Measurements from ENCODE around the gene ERG.

The ERG gene

DNA sequence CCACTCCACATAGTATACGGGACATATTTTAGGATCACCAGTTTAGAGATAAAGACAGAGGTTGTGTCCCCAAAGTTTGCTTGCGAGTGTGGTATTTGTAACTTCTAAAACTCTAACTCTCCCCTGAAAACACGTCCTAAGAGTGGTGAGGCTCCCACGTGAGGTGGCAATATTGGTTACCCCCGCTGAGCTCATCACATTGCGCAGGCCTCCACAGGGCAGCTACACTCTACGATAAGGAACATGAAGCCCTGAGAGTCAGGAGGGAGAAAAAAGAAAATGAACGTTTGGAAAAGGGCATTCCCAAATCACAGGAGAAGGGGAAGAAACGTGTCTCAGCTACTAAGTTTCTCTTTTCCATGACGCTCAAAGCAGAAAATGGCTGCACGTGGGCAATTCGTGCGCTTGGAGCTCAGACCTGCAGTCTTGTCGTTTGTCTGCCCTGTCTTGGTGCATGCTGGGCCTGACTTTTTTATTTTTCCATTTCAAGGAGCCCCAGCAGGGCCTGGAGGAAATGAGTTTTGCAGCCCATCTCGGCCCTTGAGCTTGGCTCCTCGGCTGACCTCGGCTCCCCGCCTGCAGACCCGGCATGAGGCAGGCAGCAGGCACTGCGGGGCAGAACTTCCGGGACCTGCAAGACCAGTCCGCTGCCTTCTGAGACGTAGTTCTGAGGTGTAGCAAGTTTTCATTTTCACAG, 25.7 kb downstream of the ERG start:
- no peak for DNase-seq (ENCODE audit: low read depth)

DNA sequence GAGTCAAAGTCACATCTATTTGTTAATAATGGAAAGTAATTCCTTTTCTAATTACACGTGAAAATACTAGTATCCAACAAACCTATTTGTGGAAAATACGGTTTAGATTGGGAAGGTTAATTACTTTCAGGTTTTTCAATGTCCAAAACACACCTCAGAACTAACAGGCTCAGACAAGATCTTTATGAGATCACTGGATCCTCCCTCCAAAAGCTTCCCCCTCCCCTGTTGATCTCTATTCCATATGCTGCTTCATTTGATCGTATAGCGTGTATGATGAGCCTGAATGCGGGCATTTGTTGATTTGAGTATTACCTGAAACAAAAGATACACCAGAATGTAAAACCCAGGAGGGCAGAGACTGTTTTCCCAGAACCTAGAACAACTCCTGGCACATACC, 26.5 kb downstream of the ERG start:
- DNase-seq (ENCODE audit: low read depth) = no peak

DNA sequence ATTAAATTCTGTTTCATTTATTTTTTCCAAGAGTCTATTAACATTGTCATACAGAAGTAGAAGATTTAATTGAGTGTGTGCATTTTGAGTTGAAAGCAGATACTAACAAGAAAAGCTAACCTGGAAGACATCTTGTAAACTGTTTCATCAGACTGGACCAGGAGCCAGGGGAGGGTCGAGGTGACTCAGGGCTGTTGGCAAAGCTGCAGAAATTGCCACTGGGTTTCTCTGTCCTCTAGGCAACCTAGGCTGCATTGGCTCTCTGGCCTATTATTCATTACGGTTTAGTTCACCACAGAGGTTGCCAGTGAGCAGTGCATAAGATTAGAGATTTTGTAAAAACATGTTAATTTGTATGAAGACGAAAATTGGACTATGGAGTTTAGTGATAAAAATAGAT, 27.5 kb downstream of the ERG start:
- DNase-seq (ENCODE audit: low read depth) = peak; percentile 11

DNA sequence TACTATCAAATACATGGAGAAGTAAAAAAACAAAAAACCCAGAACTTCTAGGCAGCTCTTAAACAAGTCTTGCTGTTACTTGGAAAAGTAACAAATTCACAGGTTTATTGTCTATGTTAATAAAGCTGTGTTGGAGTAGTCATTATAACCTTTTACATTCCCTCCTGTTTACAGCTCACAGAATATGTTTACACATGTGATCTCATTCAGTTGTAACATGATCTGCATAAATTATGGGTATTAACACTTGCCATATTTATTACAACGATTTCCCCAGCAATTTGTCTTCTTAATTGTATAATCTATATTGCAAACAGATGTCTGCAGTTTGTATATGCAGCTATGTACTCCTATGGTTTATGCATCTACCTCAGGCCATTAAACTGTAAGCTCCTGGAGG, 28.6 kb downstream of the ERG start:
- no peak for DNase-seq (ENCODE audit: low read depth)

DNA sequence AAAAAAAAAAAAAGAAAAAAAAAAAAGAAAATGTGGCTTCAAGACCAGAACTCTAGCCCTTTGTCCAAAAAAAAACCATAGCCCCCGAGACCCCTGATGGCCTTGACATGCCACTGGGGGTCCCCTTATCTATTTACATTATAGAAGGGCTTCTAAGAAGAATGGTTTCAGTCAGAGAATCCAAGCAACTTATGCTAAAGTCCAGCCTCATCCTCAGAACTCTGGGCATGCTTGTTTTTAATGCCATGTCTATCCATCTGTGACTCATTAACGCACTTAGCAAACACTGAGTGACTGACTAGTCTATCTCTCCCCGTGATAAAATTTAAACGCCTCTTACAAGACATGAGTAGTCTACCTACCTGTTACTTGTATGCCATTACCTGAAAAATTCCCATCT, 29.3 kb downstream of the ERG start:
- no peak for DNase-seq (ENCODE audit: low read depth)

DNA sequence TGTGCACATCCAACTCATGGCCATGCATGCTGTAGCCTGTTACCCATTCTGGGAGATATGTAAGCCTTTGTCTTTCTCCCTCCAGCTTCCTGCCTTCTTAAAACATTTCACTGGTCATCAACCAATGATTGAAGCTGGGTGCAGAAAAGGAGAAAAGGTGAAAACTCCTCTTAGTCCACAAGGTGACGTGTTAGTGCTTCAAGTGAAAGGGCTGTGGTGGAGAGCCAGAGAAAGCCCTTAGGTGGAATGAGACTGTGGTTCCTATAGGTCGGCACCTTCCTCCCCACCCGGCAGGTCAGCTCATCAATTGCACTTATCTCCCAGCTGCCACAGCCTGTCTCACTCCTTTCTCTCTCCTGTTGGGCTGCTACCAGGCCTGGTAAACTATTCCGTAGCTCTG, 30.4 kb downstream of the ERG start:
- no peak for DNase-seq (ENCODE audit: low read depth)

DNA sequence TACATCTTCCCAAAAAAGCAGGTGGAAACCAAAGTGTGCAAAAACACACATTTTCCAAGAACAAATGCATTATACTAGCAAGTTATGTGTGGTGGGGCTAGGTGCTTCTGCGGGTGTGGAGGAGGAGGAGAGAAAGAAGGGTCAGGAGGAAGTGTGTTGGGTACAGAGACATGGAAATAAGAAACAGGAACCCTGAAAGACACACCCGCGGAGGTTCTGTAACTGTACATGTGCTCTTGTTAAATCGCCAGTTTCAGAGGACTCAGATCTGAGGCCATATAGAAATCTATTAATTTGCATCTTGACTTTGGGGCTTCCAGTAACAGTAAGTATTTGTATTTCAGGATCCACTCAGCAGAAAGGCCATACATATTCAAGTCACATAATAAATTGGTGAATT, 30.9 kb downstream of the ERG start:
- DNase-seq (ENCODE audit: low read depth) = no peak

DNA sequence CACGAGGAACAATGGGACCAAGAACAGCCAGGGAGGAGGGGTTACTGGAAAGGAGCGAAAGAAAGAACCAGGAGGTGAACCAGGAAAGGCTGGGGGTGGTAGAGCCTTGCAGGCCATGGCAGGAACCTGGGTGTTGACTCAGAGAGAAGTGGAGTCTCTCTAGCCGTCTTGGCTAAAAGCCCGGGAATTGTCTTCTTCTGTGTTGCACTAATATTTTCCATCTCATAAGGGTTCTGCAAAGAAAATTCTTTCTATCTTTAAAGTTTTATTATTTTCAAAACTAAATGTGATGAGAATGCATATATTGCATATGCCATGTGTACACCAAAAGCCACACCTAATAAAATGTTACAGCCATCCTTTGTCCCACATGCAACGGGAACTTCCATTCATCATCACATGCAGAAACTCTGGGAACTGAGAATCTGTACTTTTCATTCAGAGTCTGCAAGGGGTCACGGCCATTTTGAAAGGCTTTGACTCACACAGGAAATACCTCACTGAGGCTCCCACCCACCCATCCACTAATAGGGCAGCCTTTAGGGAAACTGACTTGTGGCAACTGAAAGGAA, 38.0 kb downstream of the ERG start:
- no peak for DNase-seq (ENCODE audit: low read depth)

DNA sequence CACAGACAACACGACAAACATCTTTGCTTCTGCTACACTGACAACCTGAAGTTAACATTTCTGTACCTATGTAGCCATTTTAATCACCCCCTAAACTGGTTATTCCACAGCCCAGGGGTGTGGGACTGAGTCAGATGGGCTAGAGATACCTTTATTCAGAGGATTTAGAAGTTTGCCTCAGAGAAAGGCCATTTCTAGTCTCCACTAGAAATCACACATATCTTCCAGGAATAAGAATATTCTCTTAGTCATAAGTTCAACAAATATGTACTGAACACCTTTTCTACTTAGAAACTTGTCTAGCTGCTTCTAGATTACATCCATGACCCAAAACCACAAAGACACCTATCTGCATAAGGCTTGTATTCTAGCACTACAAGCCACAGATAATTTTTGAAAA, 38.8 kb downstream of the ERG start:
- no peak for DNase-seq (ENCODE audit: low read depth)

DNA sequence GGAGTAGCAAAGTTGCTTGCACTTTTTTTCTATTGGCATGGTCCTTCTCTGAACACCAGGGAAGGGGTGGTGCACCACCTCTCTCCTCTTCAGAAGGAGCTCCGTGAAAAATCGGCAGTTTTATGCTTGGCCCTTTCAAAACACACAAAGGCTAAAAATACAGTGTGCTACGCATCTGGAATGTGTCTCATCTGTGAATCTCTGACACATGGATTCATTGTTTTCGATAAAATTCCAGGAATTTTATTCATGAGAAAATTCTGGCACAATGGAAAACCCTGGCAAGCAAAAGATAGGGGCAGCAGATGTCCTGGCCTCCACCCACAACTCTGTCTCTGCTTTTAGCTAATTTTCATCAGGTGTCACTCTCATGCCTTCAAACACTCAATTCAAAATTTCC, 42.9 kb downstream of the ERG start:
- no peak for DNase-seq (ENCODE audit: low read depth)

DNA sequence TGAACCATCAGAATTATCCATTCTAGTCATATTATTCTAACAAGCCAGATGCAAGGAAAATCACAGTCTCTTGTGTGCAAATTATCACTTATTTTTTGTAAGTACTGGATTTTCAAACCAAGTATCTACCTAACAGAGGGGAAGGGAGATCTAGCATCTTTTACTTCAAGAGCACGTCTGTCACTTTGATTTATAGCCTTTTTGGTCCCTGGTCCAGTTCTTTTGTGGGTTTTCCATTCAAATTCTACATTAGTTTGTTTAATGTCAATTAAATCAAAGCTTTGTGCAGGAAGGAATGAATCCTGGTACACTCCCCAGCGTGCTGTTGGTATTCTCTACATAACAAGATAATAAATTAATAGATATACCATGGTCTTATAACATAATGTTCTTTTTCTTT, 43.6 kb downstream of the ERG start:
- no peak for DNase-seq (ENCODE audit: low read depth)

DNA sequence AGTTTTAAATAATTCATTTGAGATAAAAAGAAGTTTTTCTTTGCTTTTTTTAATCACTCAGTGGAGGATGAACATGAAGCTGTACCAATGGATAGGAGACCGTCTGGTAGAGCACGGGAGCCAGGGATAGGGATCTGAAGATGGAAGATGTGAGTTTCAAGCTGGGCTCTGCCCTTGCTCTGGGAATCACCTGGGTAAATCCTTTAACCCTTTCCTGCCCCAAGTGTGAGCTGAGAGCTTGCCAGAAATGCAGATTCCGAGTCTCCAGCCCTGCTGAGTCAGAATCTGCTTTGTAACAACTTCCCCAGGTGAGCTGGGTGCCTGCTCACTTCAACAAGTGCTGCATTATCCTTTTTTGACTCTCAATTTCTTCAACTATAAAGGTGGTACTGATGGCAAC, 44.1 kb downstream of the ERG start:
- no peak for DNase-seq (ENCODE audit: low read depth)

DNA sequence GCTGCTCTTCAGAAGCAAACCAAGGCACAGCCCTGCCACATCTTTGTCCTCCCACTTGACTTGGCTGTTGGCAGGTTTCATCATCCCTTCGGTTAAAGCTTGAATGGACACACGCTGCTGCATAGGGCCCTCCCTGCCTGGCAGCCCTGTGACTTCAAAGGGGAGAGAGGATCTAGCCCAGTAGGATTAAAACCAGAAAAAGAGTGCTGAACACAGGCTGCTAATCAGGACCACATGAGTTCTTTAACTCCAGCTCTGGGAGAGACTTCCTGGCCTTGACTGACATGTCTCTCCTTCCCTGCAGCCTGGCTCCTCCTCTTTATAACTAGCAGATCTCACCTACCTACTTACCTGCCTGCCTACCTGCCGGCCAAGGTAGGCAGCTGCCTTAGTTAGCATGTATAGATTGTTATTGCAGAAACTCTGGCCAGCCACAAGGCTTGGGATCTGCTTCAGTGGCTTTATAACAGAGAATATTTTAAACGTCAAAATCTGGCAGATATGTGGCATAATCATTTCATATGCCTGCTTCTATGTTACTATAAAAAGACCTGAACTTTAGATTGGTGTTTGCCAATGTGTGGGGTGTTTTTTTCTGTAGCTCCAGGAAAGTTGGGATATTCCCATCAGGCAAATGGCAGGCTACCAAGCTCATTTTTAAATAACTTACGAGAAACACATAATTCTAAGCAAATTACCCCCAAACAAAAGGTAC, 49.4 kb downstream of the ERG start:
- DNase-seq (ENCODE audit: low read depth) = no peak

DNA sequence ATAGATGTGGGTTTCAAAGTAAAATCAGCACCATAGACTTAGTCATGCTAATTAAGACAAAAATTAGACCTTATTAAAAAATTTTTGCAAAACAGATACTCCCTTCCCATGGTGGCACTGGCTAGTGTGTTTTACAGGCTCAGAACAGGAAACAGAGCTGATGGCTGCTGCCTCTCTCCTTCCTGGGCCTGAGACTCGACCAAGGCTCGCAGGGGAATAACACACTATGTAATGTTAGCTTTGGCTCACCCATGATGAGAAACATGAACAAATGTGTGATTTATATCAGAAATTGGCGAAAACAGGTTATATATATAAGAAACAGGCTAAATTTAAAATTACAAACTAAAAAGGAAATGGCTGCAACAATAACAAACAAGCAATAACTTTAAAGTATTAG, 50.7 kb downstream of the ERG start:
- no peak for DNase-seq (ENCODE audit: low read depth)

DNA sequence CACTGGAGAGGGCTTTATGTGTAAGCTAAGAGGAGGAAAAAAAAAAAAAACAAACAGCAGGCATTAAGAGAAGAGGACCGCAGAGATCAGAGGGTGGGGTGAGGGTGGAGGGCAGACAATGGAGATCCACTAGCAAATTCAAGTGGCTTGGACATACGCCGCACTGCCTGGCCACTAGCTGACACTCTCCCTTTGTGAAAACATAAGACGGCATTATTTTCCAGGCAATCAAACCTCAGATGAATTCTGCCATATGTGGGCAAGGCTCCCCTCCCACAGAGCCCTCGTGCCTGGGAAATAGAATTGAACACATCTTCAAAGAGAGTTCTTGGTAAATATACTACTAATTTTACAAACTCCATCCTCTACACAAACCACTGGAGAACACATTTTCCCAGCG, 53.6 kb downstream of the ERG start:
- no peak for DNase-seq (ENCODE audit: low read depth)

DNA sequence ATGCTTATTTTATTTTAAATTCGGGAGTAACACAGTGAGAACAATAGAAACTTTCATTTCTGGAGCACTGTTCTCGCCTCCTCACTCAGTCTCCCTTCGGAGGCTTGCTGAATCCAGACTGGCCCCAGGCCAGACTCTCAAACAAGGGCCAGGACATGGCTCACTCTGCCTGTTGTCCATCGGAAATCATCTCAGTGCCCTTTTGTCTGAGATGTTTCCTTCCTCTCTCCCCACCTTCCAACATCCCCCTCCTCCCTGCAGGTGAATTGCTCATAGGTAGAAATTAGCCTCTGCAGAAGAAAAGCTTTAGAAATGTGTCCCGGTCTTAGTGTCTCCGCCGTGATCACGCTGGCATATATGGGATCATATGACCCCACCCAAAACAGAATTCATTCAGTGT, 55.2 kb downstream of the ERG start:
- no peak for DNase-seq (ENCODE audit: low read depth)

DNA sequence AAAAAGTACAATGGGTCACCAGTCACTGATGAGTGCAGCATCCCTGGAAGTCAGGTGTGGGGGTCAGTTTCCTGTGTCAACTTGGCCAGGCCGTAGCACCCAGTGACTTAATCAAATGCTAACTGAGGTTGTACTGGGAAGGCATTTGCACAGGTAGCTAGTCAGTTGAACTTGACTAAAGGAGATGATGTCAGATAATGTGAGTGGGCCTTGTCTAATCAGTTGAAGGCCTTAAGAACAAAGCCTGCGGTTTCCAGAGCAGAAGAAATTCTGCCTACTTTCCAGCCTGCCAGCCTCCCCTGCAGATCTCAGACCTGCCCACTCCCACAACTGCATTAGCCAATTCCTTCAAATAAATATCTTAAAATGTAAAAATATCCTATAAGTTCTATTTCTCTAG, 57.1 kb downstream of the ERG start:
- DNase-seq (ENCODE audit: low read depth) = no peak

DNA sequence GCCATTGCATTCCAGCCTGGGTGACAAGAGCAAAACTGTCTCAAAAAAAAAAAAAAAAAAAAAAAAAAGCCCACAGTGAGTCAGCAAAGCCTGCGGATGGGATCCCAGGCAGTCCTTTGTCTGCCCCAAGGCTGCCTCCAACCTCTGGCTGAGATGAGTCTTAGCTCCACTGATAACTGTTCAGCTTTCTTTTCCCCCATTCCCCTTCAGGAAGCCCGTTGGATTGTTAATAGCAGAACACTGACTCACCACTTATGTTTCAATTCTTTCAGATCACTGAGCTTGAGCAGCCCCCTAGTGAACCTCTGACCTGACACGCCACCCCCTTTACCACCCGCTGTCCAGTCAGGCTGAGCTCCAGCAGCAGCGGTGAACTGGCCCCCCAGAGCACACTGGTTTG, 57.5 kb downstream of the ERG start:
- DNase-seq (ENCODE audit: low read depth) = peak; percentile 80

DNA sequence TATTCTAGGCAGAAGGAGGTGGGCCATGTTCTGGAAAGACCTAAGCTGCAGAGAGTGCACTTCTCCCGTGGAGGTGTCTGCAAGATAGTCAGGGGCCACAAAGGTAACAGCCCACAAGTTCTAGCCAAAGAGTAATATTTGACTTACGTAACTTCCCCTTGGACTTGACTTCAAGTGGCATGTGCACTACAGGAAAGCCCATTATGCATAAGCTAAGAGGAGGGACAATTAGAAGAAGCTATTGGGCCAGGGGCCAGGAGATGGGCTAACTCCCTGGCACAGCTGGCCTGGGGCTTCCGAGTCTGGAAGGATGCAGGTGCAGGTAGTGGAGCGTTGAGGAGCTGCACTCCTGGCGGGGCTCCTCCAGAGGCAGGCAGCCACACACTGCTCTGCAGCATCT, 58.3 kb downstream of the ERG start:
- DNase-seq (ENCODE audit: low read depth) = no peak

DNA sequence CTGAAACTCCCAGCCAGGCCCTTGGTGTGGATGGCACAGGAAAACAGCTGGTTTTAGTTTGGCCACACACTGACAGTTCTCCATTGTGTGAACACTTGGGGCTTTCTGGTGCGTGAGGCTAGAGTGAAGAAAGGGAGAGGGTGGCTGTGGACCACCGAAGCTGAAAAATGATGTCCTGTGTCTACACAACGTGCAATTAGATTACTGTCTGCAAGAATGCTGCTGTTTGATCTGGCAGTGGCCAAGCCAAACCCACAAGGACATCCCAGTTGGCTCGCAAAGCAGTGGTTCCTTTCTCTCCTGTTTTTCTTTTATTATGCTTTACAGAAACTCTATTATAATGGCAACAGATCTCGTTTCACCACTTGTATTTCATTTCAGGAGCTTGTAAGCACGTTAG, 58.9 kb downstream of the ERG start:
- no peak for DNase-seq (ENCODE audit: low read depth)

DNA sequence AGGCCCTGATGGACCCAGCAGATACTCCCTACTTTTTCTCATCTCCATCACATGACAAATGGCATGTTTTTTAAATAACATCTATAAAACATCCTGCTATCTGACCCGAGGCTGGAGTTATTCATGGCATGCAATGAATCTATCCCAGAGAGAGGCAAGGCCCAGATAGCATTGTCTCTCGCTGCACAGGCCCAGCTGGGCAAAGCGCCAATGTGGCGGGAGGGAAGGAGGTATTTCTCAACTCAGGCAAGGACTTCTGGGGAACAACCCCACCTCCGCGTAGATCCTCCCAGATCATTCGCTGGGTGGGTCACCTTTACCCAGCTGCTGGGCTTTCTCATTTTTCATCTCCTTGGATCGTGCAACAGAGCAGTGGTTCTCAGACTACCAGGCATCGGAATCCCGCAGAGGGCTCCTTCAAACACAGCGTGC, 59.8 kb downstream of the ERG start:
- peak; percentile 42 for DNase-seq (ENCODE audit: low read depth)

DNA sequence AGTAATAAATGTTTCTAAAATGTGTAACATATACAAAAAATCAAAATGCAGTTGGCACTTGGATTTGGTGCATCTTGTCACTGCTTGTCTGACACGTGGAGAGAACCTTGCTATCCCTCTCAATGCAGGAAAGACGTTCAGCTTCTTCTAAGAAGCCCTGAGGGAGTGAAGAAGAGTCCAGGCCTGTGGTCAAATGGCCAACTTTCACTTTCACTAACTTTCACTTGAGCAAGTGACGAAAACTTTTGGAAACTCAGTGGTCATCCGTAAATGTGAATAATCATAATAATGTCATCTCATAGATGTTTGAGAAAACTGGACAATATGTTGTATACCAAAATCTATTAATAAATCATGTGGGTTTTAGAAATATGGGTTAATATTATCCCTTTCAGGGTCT, 61.9 kb downstream of the ERG start:
- DNase-seq (ENCODE audit: low read depth) = no peak

DNA sequence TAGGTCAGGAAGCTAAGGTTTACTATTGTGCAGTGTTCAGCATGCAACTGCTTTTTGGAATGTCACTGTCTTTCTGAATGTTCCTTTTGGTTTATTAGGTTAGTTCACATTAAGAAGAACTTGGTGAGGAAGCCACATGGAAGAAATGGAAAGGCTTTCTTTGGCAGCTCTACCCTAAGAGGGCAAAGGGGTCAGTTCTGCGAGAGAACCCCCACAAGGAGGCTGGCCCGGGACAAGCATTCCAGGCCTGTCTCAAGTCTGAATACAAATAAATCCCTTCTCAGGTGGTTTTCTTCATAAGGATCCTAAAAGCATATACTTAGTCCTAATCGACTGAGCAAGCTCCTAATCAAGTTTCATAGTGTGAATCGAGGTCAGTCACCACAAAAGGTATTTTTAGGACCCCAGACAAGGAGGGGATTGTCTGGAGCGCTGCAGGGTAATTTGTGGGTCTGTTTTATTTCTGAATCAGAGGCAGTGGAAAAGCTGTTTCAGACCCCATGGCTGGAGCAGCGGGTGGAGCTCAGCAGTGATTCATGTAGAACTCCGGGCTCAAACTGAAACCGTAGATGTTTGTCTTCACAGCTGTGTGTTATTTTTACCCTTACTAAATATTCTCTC, 63.3 kb downstream of the ERG start:
- no peak for DNase-seq (ENCODE audit: low read depth)

All from HS-5 (cell line).